GM23248 (cell line): ENCODE results near the gene VEZT. TPM values are rescaled to one million over a fixed set of nuclear protein-coding genes. Genes with fewer than 3 reads are reported as not detected.

Experiments used
- DNase-seq: peaks from one replicate; pipeline ENCODE4 v3.0.0-alpha.2; 2015
- H2AFZ ChIP-seq: fragments of 200-600 bp; sonication (generic); 2 replicates; pipeline ENCODE4 v1.6.1; 2016; ENCODE audit warnings: antibody characterized with exemption
- H3F3A ChIP-seq: fragments of 200-600 bp; sonication (generic); 2 replicates; pipeline ENCODE4 v1.6.1; 2016; ENCODE audit warnings: mild to moderate bottlenecking, antibody characterized with exemption, mixed run types; ENCODE audit not compliant: insufficient read depth
- H3K27ac ChIP-seq: fragments of 200-600 bp; sonication (generic); 2 replicates; pipeline ENCODE4 v1.5.1; 2016; ENCODE audit warnings: mild to moderate bottlenecking
- H3K27me3 ChIP-seq: fragments of 200-600 bp; sonication (generic); replicated peaks from 2 replicates; pipeline ENCODE4 v1.6.1; 2016; ENCODE audit warnings: mild to moderate bottlenecking; ENCODE audit not compliant: insufficient read depth
- H3K36me3 ChIP-seq: fragments of 200-600 bp; sonication (generic); 2 replicates; pipeline ENCODE4 v1.6.1; 2016; ENCODE audit warnings: low read depth, mild to moderate bottlenecking
- H3K4me1 ChIP-seq: fragments of 200-600 bp; sonication (generic); 2 replicates; pipeline ENCODE4 v1.6.1; 2016; ENCODE audit warnings: mild to moderate bottlenecking; ENCODE audit not compliant: insufficient read depth
- H3K4me2 ChIP-seq: fragments of 200-600 bp; sonication (generic); one replicate; pipeline ENCODE4 v1.6.1; 2016; ENCODE audit warnings: mild to moderate bottlenecking; ENCODE audit not compliant: unreplicated experiment
- H3K4me3 ChIP-seq: fragments of 200-600 bp; sonication (generic); 2 replicates; pipeline ENCODE4 v1.5.1; 2016; ENCODE audit warnings: mild to moderate bottlenecking
- H3K79me2 ChIP-seq: fragments of 200-600 bp; sonication (generic); 2 replicates; pipeline ENCODE4 v1.6.1; 2016; ENCODE audit warnings: mild to moderate bottlenecking; ENCODE audit not compliant: insufficient read depth
- H3K9ac ChIP-seq: fragments of 200-600 bp; sonication (generic); 2 replicates; pipeline ENCODE4 v1.6.1; 2016; ENCODE audit warnings: mild to moderate bottlenecking
- H3K9me2 ChIP-seq: fragments of 200-600 bp; sonication (generic); 2 replicates; pipeline ENCODE4 v1.6.1; 2016; ENCODE audit warnings: mixed run types, mild to moderate bottlenecking, moderate library complexity; ENCODE audit not compliant: insufficient read depth
- H3K9me3 ChIP-seq: fragments of 200-600 bp; sonication (generic); one replicate; pipeline ENCODE4 v1.6.1; 2017; ENCODE audit warnings: low read depth
- H4K20me1 ChIP-seq: fragments of 200-600 bp; sonication (generic); 2 replicates; pipeline ENCODE4 v1.6.0; 2016; ENCODE audit not compliant: insufficient read depth
- EZH2 ChIP-seq: fragments of 200-600 bp; sonication (generic); IDR thresholded peaks from 2 replicates; pipeline ENCODE4 v1.6.1; 2018; ENCODE audit warnings: antibody characterized with exemption, mild to moderate bottlenecking; ENCODE audit not compliant: insufficient read depth, poor library complexity, severe bottlenecking
- EZH2phosphoT487 ChIP-seq: fragments of 200-600 bp; sonication (generic); IDR thresholded peaks from 2 replicates; pipeline ENCODE4 v1.6.1; 2018; ENCODE audit warnings: antibody characterized with exemption, moderate library complexity, mild to moderate bottlenecking, low read depth; ENCODE audit not compliant: insufficient read depth
- WGBS, 2 experiments: methylation state at CpG; one replicate each; pipeline ENCODE4 v1.1.6; 2015 to 2017; ENCODE audit warnings: low lambda C conversion rate in 2 of 2, low coverage in 1 of 2; ENCODE audit errors: missing lambda C conversion rate in 2 of 2; 5-methylcytosine and 5-hydroxymethylcytosine counted together
- in situ Hi-C: fragments of 300-500 bp; cut with MboI; formaldehyde crosslinking; loops from 2 replicates; pipeline ENCODE4 v1.15.0; 2020
- polyA plus RNA-seq: library from polyadenylated mRNA; unstranded; fragments of >200 nt; fragmentation: Nextera tagmentation; extraction: Ambion mirVana; gene quantifications from 2 replicates; pipeline ENCODE4 v1.2.1, GENCODE V29; 2016
- total RNA-seq: library from RNA; depleted of rRNA; stranded (reverse); fragments of >200 nt; shearing (Covaris generic); gene quantifications from 2 replicates; pipeline ENCODE4 v1.2.3, GENCODE V29; 2014

The VEZT gene
- total and polyA plus RNA-seq, 2 experiments from 2014 or later: 36.9 to 40.2 TPM

GRCh38 chr12:95213119-95213518 is 4.5 kb upstream of the VEZT start:
- Histone ChIP-seq H3K79me2 (peaks cover 63% of the 10 kb centered on the region), H4K20me1 (no peaks in the 10 kb centered on the region), H3K9me3 (no peaks in the 10 kb centered on the region), H3K4me2 (no peak overlapping the region), H3K27ac (no peak overlapping the region), H3K4me1 (peaks cover 11% of the 10 kb centered on the region), H2AFZ (no peak overlapping the region), H3K9me2 (no peaks in the 10 kb centered on the region), H3K36me3 (no peaks in the 10 kb centered on the region), H3K9ac (no peak overlapping the region), H3F3A (peaks cover under 1% of the 10 kb centered on the region; the same call in 1 of the 2 replicates), H3K27me3 (no peaks in the 10 kb centered on the region), H3K4me3 (no peak overlapping the region)
- 94 to 97% methylated on average over 4 of the region's 4 CpGs for WGBS, 2 experiments
- DNase-seq: no peak
- in situ Hi-C loops: no loop called here
- TF ChIP-seq EZH2phosphoT487 (no peak), EZH2 (no peak)

GRCh38 chr12:95213928-95214327 is 3.7 kb upstream of the VEZT start:
- no peaks in the 10 kb centered on the region for H4K20me1 ChIP-seq
- no peak overlapping the region for H3K4me3 ChIP-seq
- H3K9me3 ChIP-seq: no peaks in the 10 kb centered on the region
- peaks cover 11% of the 10 kb centered on the region for H3K4me1 ChIP-seq
- DNase-seq: no peak
- in situ Hi-C loops: no loop called here
- H3K4me2 ChIP-seq: no peak overlapping the region
- TF ChIP-seq EZH2 (no peak), EZH2phosphoT487 (no peak)
- H2AFZ ChIP-seq: no peak overlapping the region
- no peak overlapping the region for H3K9ac ChIP-seq
- no peaks in the 10 kb centered on the region for H3K27me3 ChIP-seq
- H3K27ac ChIP-seq: no peak overlapping the region
- WGBS, 2 experiments: 96 to 100% methylated on average over 1 of the region's 1 CpG
- H3K79me2 ChIP-seq: peaks cover 71% of the 10 kb centered on the region
- no peaks in the 10 kb centered on the region for H3K9me2 ChIP-seq
- no peaks in the 10 kb centered on the region for H3K36me3 ChIP-seq
- peaks cover 8% of the 10 kb centered on the region for H3F3A ChIP-seq

DNA sequence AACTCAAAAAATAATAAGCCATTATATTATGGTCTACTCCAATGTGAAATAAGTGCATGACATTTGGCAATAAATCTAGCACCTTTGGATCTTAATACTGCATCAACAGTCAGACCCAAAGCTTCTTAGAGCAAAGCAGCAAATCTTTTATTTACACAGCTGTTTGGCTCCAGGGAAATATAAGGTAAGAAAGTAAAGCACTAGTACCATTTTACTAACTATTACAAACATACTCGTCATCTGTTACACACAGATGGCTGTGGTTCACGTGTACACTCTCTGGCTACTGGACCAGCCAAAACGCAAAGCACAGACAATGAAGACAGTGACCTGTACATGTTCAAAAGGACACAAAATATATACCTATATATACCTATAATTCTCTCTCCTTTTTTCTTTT is 3.1 kb upstream of the VEZT start:
- peaks cover 76% of the 10 kb centered on the region for H3K79me2 ChIP-seq

GRCh38 chr12:95215949-95216348 is 1.7 kb upstream of the VEZT start:
- H3K36me3 ChIP-seq: no peaks in the 10 kb centered on the region
- no peaks in the 10 kb centered on the region for H4K20me1 ChIP-seq
- peak overlapping the region; percentile 90 for H3K4me3 ChIP-seq
- WGBS, 2 experiments: 56 to 58% methylated on average over 1 of the region's 1 CpG
- H3F3A ChIP-seq: peaks cover 16% of the 10 kb centered on the region
- peak; percentile 23 for DNase-seq
- H3K27me3 ChIP-seq: no peaks in the 10 kb centered on the region
- peaks cover 85% of the 10 kb centered on the region for H3K79me2 ChIP-seq
- H3K4me2 ChIP-seq: peak overlapping the region; percentile 99
- in situ Hi-C loops: no loop called here
- H2AFZ ChIP-seq: peak overlapping the region; percentile 94
- no peaks in the 10 kb centered on the region for H3K9me3 ChIP-seq
- no peak for TF ChIP-seq EZH2
- no peak for TF ChIP-seq EZH2phosphoT487
- peaks cover 20% of the 10 kb centered on the region for H3K4me1 ChIP-seq
- H3K27ac ChIP-seq: no peak overlapping the region
- H3K9ac ChIP-seq: peak overlapping the region; percentile 82
- H3K9me2 ChIP-seq: no peaks in the 10 kb centered on the region

More for the DNA sequence above, 3.1 kb upstream of the VEZT start:
- Histone ChIP-seq H2AFZ (no peak overlapping the region), H3K9me3 (no peaks in the 10 kb centered on the region), H4K20me1 (no peaks in the 10 kb centered on the region), H3K9me2 (no peaks in the 10 kb centered on the region), H3K27me3 (no peaks in the 10 kb centered on the region), H3K36me3 (no peaks in the 10 kb centered on the region), H3K4me2 (no peak overlapping the region), H3K27ac (no peak overlapping the region), H3K4me3 (no peak overlapping the region), H3F3A (peaks cover 14% of the 10 kb centered on the region), H3K4me1 (peaks cover 17% of the 10 kb centered on the region), H3K9ac (no peak overlapping the region)
- no peak for TF ChIP-seq EZH2phosphoT487
- TF ChIP-seq EZH2: no peak
- 93 to 100% methylated on average over 3 of the region's 3 CpGs for WGBS, 2 experiments
- in situ Hi-C loops: no loop called here
- DNase-seq: no peak

- no peaks in the 10 kb centered on the region for H3K27me3 ChIP-seq
- H3K4me3 ChIP-seq: peak overlapping the region; percentile 90
- DNase-seq: no peak
- H3K79me2 ChIP-seq: peaks cover 89% of the 10 kb centered on the region
- H3K36me3 ChIP-seq: no peaks in the 10 kb centered on the region
- H4K20me1 ChIP-seq: no peaks in the 10 kb centered on the region
- H3K4me1 ChIP-seq: peaks cover 20% of the 10 kb centered on the region
- TF ChIP-seq EZH2 (no peak), EZH2phosphoT487 (no peak)
- H3K27ac ChIP-seq: peak overlapping the region; percentile 63
- H3K4me2 ChIP-seq: peak overlapping the region; percentile 99
- H3K9ac ChIP-seq: peak overlapping the region; percentile 82
- no peaks in the 10 kb centered on the region for H3K9me2 ChIP-seq
- in situ Hi-C loops: no loop called here
- H3F3A ChIP-seq: peaks cover 16% of the 10 kb centered on the region
- WGBS, 2 experiments: 2% methylated on average over 32 to 35 of the region's 45 CpGs
- no peaks in the 10 kb centered on the region for H3K9me3 ChIP-seq
- peak overlapping the region; percentile 94 for H2AFZ ChIP-seq
Measured at GRCh38 chr12:95216711-95217376, 763 bp upstream of the VEZT start.
